Neural progenitor cell (in vitro differentiated cells): ENCODE data around the gene MRGPRE. TPM values are rescaled to one million over a fixed set of nuclear protein-coding genes. Genes with fewer than 3 reads are reported as not detected.

Experiments
- DNase-seq: peaks from one replicate; pipeline ENCODE4 v3.0.0-alpha.2; 2016; ENCODE audit warnings: low spot score
- H2AFZ ChIP-seq: fragments of 200-600 bp; sonication (generic); replicated peaks from 2 replicates; pipeline ENCODE4 v1.6.1; 2016; ENCODE audit warnings: antibody characterized with exemption
- H3F3A ChIP-seq: fragments of 200-600 bp; sonication (generic); 2 replicates; pipeline ENCODE4 v1.6.1; 2016; ENCODE audit warnings: antibody characterized with exemption, low read depth
- H3K27ac ChIP-seq: fragments of 200-600 bp; sonication (generic); 2 replicates; pipeline ENCODE4 v1.5.1; 2016; ENCODE audit warnings: mild to moderate bottlenecking
- H3K27me3 ChIP-seq: fragments of 200-600 bp; sonication (generic); 2 replicates; pipeline ENCODE4 v1.6.1; 2016; ENCODE audit warnings: mild to moderate bottlenecking, moderate library complexity
- H3K36me3 ChIP-seq: fragments of 200-600 bp; sonication (generic); 2 replicates; pipeline ENCODE4 v1.5.1; 2016
- H3K4me1 ChIP-seq: fragments of 200-600 bp; sonication (generic); 2 replicates; pipeline ENCODE4 v1.6.1; 2016; ENCODE audit warnings: mixed run types
- H3K4me2 ChIP-seq: fragments of 200-600 bp; sonication (generic); 2 replicates; pipeline ENCODE4 v1.6.1; 2016
- H3K4me3 ChIP-seq: fragments of 200-600 bp; sonication (generic); 2 replicates; pipeline ENCODE4 v1.5.1; 2016
- H3K79me2 ChIP-seq: fragments of 200-600 bp; sonication (generic); 2 replicates; pipeline ENCODE4 v1.6.1; 2016; ENCODE audit warnings: low read depth
- H3K9ac ChIP-seq: fragments of 200-600 bp; sonication (generic); 2 replicates; pipeline ENCODE4 v1.6.1; 2016
- H3K9me3 ChIP-seq: fragments of 200-600 bp; sonication (generic); 2 replicates; pipeline ENCODE4 v1.5.1; 2016; ENCODE audit warnings: low read depth
- H4K20me1 ChIP-seq: fragments of 200-600 bp; sonication (generic); 2 replicates; pipeline ENCODE4 v1.6.1; 2016; ENCODE audit warnings: low read depth
- H3K27ac Mint-ChIP-seq: 3 replicates; pipeline ENCODE4 v1.8.0; 2021; ENCODE audit warnings: mixed read lengths
- H3K27me3 Mint-ChIP-seq: 2 replicates; pipeline ENCODE4 v1.8.0; 2022; ENCODE audit warnings: low read depth, mild to moderate bottlenecking, inconsistent platforms, moderate library complexity, mixed read lengths; ENCODE audit not compliant: insufficient read depth
- H3K36me3 Mint-ChIP-seq: 3 replicates; pipeline ENCODE4 v1.8.0; 2021; ENCODE audit warnings: mixed read lengths
- H3K4me1 Mint-ChIP-seq: 3 replicates; pipeline ENCODE4 v1.8.0; 2021; ENCODE audit warnings: mixed read lengths
- H3K4me3 Mint-ChIP-seq: 3 replicates; pipeline ENCODE4 v1.8.0; 2021; ENCODE audit warnings: mild to moderate bottlenecking, moderate library complexity, mixed read lengths
- H3K9me3 Mint-ChIP-seq: 3 replicates; pipeline ENCODE4 v1.8.0; 2020; ENCODE audit warnings: mixed read lengths
- CTCF ChIP-seq: fragments of 200-600 bp; sonication (generic); IDR thresholded peaks from 2 replicates; pipeline ENCODE4 v1.5.1; 2017; ENCODE audit warnings: antibody characterized with exemption, mild to moderate bottlenecking
- EZH2 ChIP-seq: fragments of 200-600 bp; sonication (generic); IDR thresholded peaks from 2 replicates; pipeline ENCODE4 v1.6.1; 2017; ENCODE audit warnings: antibody characterized with exemption, mild to moderate bottlenecking, moderate library complexity
- EZH2phosphoT487 ChIP-seq: fragments of 200-600 bp; sonication (generic); IDR thresholded peaks from 2 replicates; pipeline ENCODE4 v1.6.1; 2017; ENCODE audit warnings: antibody characterized with exemption
- total RNA-seq: library from RNA; depleted of rRNA; stranded (reverse); fragments of >200 nt; gene quantifications from 2 replicates; pipeline ENCODE4 v1.2.3, GENCODE V29; 2015; ENCODE audit warnings: low replicate concordance

Gene MRGPRE
- total RNA-seq, 1 donor from 2014 or later, result not detected

DNA sequence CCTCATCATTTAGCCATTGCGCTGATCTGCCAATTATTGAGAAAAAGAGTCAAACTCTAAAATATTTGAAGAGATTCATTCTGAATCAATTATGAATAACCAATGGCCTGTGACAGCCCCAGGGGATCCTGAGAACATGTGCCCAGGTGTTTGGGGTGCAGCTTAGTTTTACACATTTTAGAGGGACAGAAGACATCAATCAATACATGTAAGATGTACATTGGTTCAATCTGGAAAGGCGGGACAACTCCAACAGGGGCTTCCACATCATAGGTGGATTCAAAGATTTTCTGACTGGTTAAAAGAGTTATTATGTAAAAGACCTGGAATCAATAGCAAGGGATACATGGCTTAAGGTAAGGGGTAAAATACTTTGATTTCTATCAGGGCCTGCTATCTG, 4.9 kb upstream of the MRGPRE start:
- Histone ChIP-seq H2AFZ (no peak overlapping the region), H3K4me3 (no peak overlapping the region), H3K79me2 (no peaks in the 10 kb centered on the region), H3K9me3 (no peaks in the 10 kb centered on the region), H3K4me1 (peaks cover 3% of the 10 kb centered on the region), H3K9ac (no peak overlapping the region), H3K27ac (no peak overlapping the region), H4K20me1 (no peaks in the 10 kb centered on the region), H3F3A (no peaks in the 10 kb centered on the region), H3K36me3 (no peaks in the 10 kb centered on the region), H3K27me3 (no peaks in the 10 kb centered on the region), H3K4me2 (no peak overlapping the region)
- no peaks in the 10 kb centered on the region for H3K9me3 Mint-ChIP-seq
- no peak for DNase-seq
- no peak overlapping the region for H3K27ac Mint-ChIP-seq
- no peak for TF ChIP-seq EZH2phosphoT487
- TF ChIP-seq EZH2, result no peak
- TF ChIP-seq CTCF, result no peak
- peaks cover 10% of the 10 kb centered on the region for H3K27me3 Mint-ChIP-seq
- peaks cover 7% of the 10 kb centered on the region for H3K4me1 Mint-ChIP-seq
- no peaks in the 10 kb centered on the region for H3K36me3 Mint-ChIP-seq
- H3K4me3 Mint-ChIP-seq, result no peak overlapping the region

DNA sequence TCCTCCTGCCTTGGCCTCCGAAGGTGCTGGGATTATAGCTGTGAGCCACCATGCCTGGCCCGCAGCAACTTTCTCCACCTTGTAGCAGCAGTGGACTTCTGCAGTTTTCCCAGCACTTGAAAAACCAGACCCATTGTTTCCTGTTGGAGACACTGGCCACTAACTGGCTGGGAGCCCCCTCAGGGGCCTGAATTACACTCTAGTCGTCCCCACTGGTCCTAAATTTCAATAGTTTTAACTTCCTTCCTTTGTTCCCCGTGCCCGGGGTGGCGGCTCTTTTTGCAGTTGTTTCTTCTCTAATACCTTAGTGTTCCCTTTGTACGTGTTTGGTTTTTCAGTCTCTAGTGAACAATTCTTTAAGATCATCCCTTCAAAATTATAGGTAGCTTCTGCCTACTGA, 2.6 kb upstream of the MRGPRE start:
- Mint-ChIP-seq H3K27me3 (peaks cover 10% of the 10 kb centered on the region), H3K9me3 (no peaks in the 10 kb centered on the region), H3K4me3 (no peak overlapping the region), H3K27ac (no peak overlapping the region), H3K36me3 (no peaks in the 10 kb centered on the region), H3K4me1 (no peaks in the 10 kb centered on the region)
- no peaks in the 10 kb centered on the region for H3K4me1 ChIP-seq
- no peak overlapping the region for H3K27ac ChIP-seq
- no peaks in the 10 kb centered on the region for H4K20me1 ChIP-seq
- no peaks in the 10 kb centered on the region for H3K27me3 ChIP-seq
- no peaks in the 10 kb centered on the region for H3F3A ChIP-seq
- H3K36me3 ChIP-seq, result no peaks in the 10 kb centered on the region
- no peaks in the 10 kb centered on the region for H3K79me2 ChIP-seq
- no peak for DNase-seq
- no peak overlapping the region for H2AFZ ChIP-seq
- no peak overlapping the region for H3K4me2 ChIP-seq
- no peaks in the 10 kb centered on the region for H3K9me3 ChIP-seq
- H3K4me3 ChIP-seq, result no peak overlapping the region
- no peak overlapping the region for H3K9ac ChIP-seq
- no peak for TF ChIP-seq EZH2phosphoT487
- TF ChIP-seq CTCF, result no peak
- no peak for TF ChIP-seq EZH2

GRCh38 chr11:3232956-3233355, 739 bp upstream of the MRGPRE start:
- no peak for DNase-seq
- no peak overlapping the region for H3K4me2 ChIP-seq

More at GRCh38 chr11:3232956-3233355, 739 bp upstream of the MRGPRE start:
- H2AFZ ChIP-seq, result no peak overlapping the region
- Mint-ChIP-seq H3K9me3 (no peaks in the 10 kb centered on the region), H3K4me1 (no peaks in the 10 kb centered on the region), H3K36me3 (no peaks in the 10 kb centered on the region), H3K27ac (no peak overlapping the region), H3K27me3 (peaks cover 10% of the 10 kb centered on the region), H3K4me3 (no peak overlapping the region)
- H3K4me3 ChIP-seq, result no peak overlapping the region
- no peak overlapping the region for H3K9ac ChIP-seq
- no peaks in the 10 kb centered on the region for H3K79me2 ChIP-seq
- H3K36me3 ChIP-seq, result no peaks in the 10 kb centered on the region
- no peaks in the 10 kb centered on the region for H3K27me3 ChIP-seq
- no peaks in the 10 kb centered on the region for H3F3A ChIP-seq
- no peaks in the 10 kb centered on the region for H4K20me1 ChIP-seq
- TF ChIP-seq CTCF (no peak), EZH2phosphoT487 (no peak), EZH2 (no peak)
- H3K4me1 ChIP-seq, result no peaks in the 10 kb centered on the region
- H3K9me3 ChIP-seq, result no peaks in the 10 kb centered on the region
- H3K27ac ChIP-seq, result no peak overlapping the region
